GM12872 (cell line): ENCODE measurements around the gene TBC1D5.

Source experiments
- CTCF ChIP-seq: IDR thresholded peaks from 3 replicates; pipeline ENCODE4 v1.5.1; 2011; ENCODE audit warnings: low read depth, mild to moderate bottlenecking, low read length, moderate library complexity; ENCODE audit not compliant: insufficient read depth

The TBC1D5 gene

GRCh38 chr3:17742880-17743657 is 638 bp upstream of the TBC1D5 start:
- no peak for TF ChIP-seq CTCF

GRCh38 chr3:17741621-17742101 is 770 bp downstream of the TBC1D5 start:
- TF ChIP-seq CTCF, result no peak

GRCh38 chr3:17740721-17741141 is 1.7 kb downstream of the TBC1D5 start:
- TF ChIP-seq CTCF, result no peak

GRCh38 chr3:17738921-17739320 is 3.5 kb downstream of the TBC1D5 start:
- no peak for TF ChIP-seq CTCF

GRCh38 chr3:17738219-17738618 is 4.2 kb downstream of the TBC1D5 start:
- TF ChIP-seq CTCF, result no peak

- no peak for TF ChIP-seq CTCF
Observed at GRCh38 chr3:17737591-17737990, 4.8 kb downstream of the TBC1D5 start.

- TF ChIP-seq CTCF, result no peak
Observed at GRCh38 chr3:17733768-17734167, 8.7 kb downstream of the TBC1D5 start.
